Heart right ventricle (tissue), 16 donors: ENCODE data around the gene KCNMA1. TPM values are rescaled to one million over a fixed set of nuclear protein-coding genes. Genes with fewer than 3 reads are reported as not detected.

ENCODE experiments used
- ATAC-seq, 8 donors: fragments of 200-7000 bp; cut with Tn5 transposase; one replicate each; pipeline ENCODE4 v1.9.1; 2020; ENCODE audit warnings: mild to moderate bottlenecking in 8 of 8, moderate library complexity in 8 of 8, moderate number of reproducible peaks in 1 of 8
- DNase-seq, 2 donors: peaks; one replicate each; pipeline ENCODE4 v3.0.0-alpha.2; 2020
- H3K27ac ChIP-seq, 10 donors: fragments of 200-600 bp; sonication (generic) in 2 of 10; one replicate each; pipeline versions ENCODE4 v1.5.0 to v1.8.0; 2020 to 2022; ENCODE audit warnings: mild to moderate bottlenecking in 3 of 10
- H3K27me3 ChIP-seq, 7 donors: fragments of 200-600 bp; one replicate each; pipeline ENCODE4 v1.8.0; 2021 to 2022; ENCODE audit warnings: mild to moderate bottlenecking in 2 of 7
- H3K36me3 ChIP-seq, 9 donors: fragments of 200-600 bp; sonication (generic) in 1 of 9; one replicate each; pipeline versions ENCODE4 v1.5.0 to v1.8.0; 2020 to 2022; ENCODE audit warnings: mild to moderate bottlenecking in 2 of 9
- H3K4me1 ChIP-seq, 9 donors: fragments of 200-600 bp; sonication (generic) in 1 of 9; one replicate each; pipeline versions ENCODE4 v1.5.0 to v1.8.0; 2020 to 2022; ENCODE audit warnings: mild to moderate bottlenecking in 4 of 9
- H3K4me3 ChIP-seq, 10 donors: fragments of 200-600 bp; sonication (generic) in 2 of 10; one replicate each; pipeline versions ENCODE4 v1.5.0 to v1.8.0; 2020 to 2022; ENCODE audit warnings: mild to moderate bottlenecking in 7 of 10, moderate library complexity in 2 of 10
- H3K9me3 ChIP-seq, 11 donors: fragments of 200-600 bp in 10 of 11; sonication (generic) in 2 of 11; one replicate each; pipeline versions ENCODE4 v1.5.0 to v1.8.0; 2013 to 2022; ENCODE audit warnings: mild to moderate bottlenecking in 2 of 11, control low read depth in 1 of 11, moderate library complexity in 1 of 11
- CTCF ChIP-seq, 9 donors: fragments of 200-600 bp; sonication (generic) in 2 of 9; IDR thresholded peaks; one replicate each; pipeline versions ENCODE4 v1.5.0 to v1.8.0; 2021 to 2022; ENCODE audit warnings: antibody characterized with exemption in 9 of 9, mild to moderate bottlenecking in 5 of 9, moderate library complexity in 1 of 9
- WGBS, 2 donors: extraction: QIAGEN DNeasy Blood & Tissue Kit; methylation state at CpG; one replicate each; pipeline ENCODE4 v1.1.7; 2013; ENCODE audit warnings: inconsistent platforms in 1 of 2; 5-methylcytosine and 5-hydroxymethylcytosine counted together
- intact Hi-C, 10 donors: fragments of 100-400 bp; cut with DNase I; formaldehyde crosslinking; loops; one replicate each; pipeline versions ENCODE4 v1.11.1 to v1.14.2; 2022
- polyA plus RNA-seq, 2 donors: library from polyadenylated mRNA; stranded (reverse); fragments of 200-250 nt; gene quantifications; one replicate each; pipeline ENCODE4 v1.2.3, GENCODE V29; 2013
- total RNA-seq, 10 donors: library from RNA; stranded (reverse); fragmentation: NEBNext Ultra II Directional in 3 of 10; extraction: Animal tissue kit (Norgen Biotek cat#: 25700) in 3 of 10; gene quantifications; one replicate each; pipeline versions ENCODE4 v1.2.1 to v1.2.4, GENCODE V29; 2021 to 2023
- donor health status: Arrhythmogenic right ventricular cardiomyopathy.
- donor health status: ischemic (EF 13 %, LVEDD 7.1; RV severe dilation, severe dysfunction).
- donor health status: healthy with polysubstance abuse.
- donor health status: DM: no; HTN: yes; CAD: no.
- donor health status: DM: no; HTN: no; CAD: no.
- donor health status: ischemic (EF 25% LVEDD 6.9; RV normal size, moderate dysfunction).
- donor health status: ischemic (EF 25% LVEDD 5.7; RV mildly dilated, moderate dysfunction).
- donor health status: healthy.
- donor health status: DM: yes; HTN: yes; CAD: no.
- donor health status: Ischemic cardiomyopathy.
- donor health status: ischemic (EF 35%, LVEDD 5.7; RV mildly dilated, moderate dysfunction).
- donor health status: nonischemic (EF 11% LVEDD 7.7; RV severe dilation, severe dysfunction).
- donor health status: DM: yes; HTN: yes; CAD: no.
- donor health status: PGD.
- donor health status: ischemic (EF 29% LVEDD 5.4; RV normal size, mild dysfunction).
- donor health status: nonischemic (EF 23%, LVEDD 6.1; RV moderate dilation, normal function).

KCNMA1 gene
- total and polyA plus RNA-seq, 12 donors = 0.59 to 5.3 (median 1.6) TPM

DNA sequence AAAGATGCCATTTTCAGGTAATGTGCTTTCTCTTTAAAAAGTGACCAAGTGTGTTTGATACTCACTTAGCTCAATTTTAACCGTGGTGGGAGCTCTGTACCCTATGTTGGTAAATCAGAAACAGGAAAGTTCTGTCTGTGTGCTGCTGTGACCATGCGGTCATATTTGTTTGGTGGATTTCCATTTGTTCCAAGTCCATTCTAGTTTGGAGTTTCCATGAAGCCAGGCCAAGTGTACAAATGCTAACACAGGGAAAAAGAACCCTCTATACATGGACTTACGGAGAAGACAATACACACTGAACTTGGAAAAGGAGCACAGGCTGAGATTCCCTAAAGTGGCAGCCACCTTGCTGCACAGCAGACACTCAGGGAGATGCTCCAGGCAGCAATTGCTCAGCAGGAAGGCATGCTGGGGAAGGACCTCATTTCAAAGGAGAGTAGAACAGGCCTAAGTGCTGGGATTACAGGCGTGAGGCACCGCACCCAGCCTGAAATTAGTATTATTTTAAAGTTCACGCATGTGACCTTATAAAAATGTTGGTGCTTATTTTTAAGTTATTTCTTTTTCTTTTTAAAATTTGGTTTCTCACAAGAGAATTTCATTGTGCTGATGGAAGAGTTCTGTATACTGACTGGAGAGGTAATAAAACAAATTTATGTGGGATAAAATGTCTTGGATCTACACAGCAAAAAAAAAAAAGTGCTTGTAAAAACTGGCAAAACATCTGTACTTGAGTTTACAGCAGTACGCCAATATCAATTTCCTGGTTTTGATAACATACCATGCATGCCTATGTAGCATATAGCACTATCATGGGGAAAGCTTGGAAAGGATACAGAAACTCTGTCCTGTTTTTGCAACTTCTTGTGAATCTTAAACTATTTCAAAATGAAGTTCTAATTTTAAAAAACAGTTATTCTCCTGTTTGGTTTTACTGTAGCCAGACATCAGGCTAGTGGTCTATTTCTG lies 436.2 kb downstream of the KCNMA1 start:
- no peaks in the 10 kb centered on the region for H3K4me1 ChIP-seq
- 67 to 79% methylated on average over 7 of the region's 7 CpGs for WGBS, 2 donors
- no peaks in the 10 kb centered on the region for H3K36me3 ChIP-seq
- ATAC-seq (no peak), DNase-seq (no peak)
- intact Hi-C loops = no loop called here
- H3K4me3 ChIP-seq = no peak overlapping the region
- no peak overlapping the region for H3K27ac ChIP-seq
- H3K9me3 ChIP-seq = peaks cover 0 to 10% (median 0%) of the 10 kb centered on the region in 11 donors
- peaks cover 0 to 35% (median 0%) of the 10 kb centered on the region in 7 donors for H3K27me3 ChIP-seq
- TF ChIP-seq CTCF (IDR thresholded peaks at IDR 0.05) = no peak

DNA sequence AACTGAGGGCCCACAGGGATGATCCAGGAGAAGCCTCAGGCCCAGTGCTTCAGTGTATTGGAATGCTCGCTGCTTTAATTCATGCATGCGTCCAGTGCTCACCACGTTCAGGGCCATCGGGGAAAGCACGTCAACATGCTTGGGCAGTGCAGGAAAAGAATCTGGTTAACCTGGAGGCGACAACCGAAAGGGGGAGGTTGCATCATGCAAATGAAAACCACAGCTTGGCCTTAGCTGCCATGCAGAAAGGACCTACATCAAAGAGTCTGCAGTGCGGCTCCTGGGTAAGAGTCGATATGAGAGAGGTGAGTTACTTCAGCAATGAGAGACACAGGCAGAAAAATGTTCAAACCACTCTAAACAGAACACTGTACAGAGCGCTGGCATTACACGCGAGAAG lies 440.1 kb downstream of the KCNMA1 start:
- H3K27me3 ChIP-seq = peaks cover 0 to 36% (median 3%) of the 10 kb centered on the region in 7 donors
- ATAC-seq (no peak), DNase-seq (no peak)
- no peaks in the 10 kb centered on the region for H3K36me3 ChIP-seq
- H3K9me3 ChIP-seq = no peaks in the 10 kb centered on the region
- no peak for TF ChIP-seq CTCF (IDR thresholded peaks at IDR 0.05)
- 88 to 92% methylated on average over 12 of the region's 12 CpGs for WGBS, 2 donors
- H3K4me1 ChIP-seq = no peaks in the 10 kb centered on the region
- H3K4me3 ChIP-seq = no peak overlapping the region
- intact Hi-C loops = no loop called here
- H3K27ac ChIP-seq = no peak overlapping the region

- H3K4me3 ChIP-seq = no peak overlapping the region
- peaks cover 0 to 45% (median 10%) of the 10 kb centered on the region in 7 donors for H3K27me3 ChIP-seq
- ATAC-seq (no peak), DNase-seq (no peak)
- H3K36me3 ChIP-seq = no peaks in the 10 kb centered on the region
- no peaks in the 10 kb centered on the region for H3K4me1 ChIP-seq
- no peaks in the 10 kb centered on the region for H3K9me3 ChIP-seq
- intact Hi-C loops = no loop called here
- no peak overlapping the region for H3K27ac ChIP-seq
- TF ChIP-seq CTCF (IDR thresholded peaks at IDR 0.05) = no peak
- 63 to 75% methylated on average over 2 of the region's 2 CpGs for WGBS, 2 donors
Observed at GRCh38 chr10:77196614-77197013, 441.0 kb downstream of the KCNMA1 start.

- H3K27ac ChIP-seq = no peak overlapping the region
- 45 to 53% methylated on average over 2 of the region's 2 CpGs for WGBS, 2 donors
- H3K4me3 ChIP-seq = no peak overlapping the region
- DNase-seq (no peak), ATAC-seq (no peak)
- intact Hi-C loops = no loop called here
- no peaks in the 10 kb centered on the region for H3K4me1 ChIP-seq
- H3K9me3 ChIP-seq = no peaks in the 10 kb centered on the region
- H3K27me3 ChIP-seq = peaks cover 0 to 53% (median 20%) of the 10 kb centered on the region in 7 donors
- H3K36me3 ChIP-seq = no peaks in the 10 kb centered on the region
- TF ChIP-seq CTCF (IDR thresholded peaks at IDR 0.05) = no peak
Observed at GRCh38 chr10:77195101-77195500, 442.5 kb downstream of the KCNMA1 start.
